Globus pallidus (tissue), 1 donor: ENCODE results near the gene HLA-A.

Experiments used
- DNase-seq: peaks from one replicate; pipeline ENCODE4 v3.0.0-alpha.2; 2015; ENCODE audit warnings: low spot score

HLA-A gene

DNA sequence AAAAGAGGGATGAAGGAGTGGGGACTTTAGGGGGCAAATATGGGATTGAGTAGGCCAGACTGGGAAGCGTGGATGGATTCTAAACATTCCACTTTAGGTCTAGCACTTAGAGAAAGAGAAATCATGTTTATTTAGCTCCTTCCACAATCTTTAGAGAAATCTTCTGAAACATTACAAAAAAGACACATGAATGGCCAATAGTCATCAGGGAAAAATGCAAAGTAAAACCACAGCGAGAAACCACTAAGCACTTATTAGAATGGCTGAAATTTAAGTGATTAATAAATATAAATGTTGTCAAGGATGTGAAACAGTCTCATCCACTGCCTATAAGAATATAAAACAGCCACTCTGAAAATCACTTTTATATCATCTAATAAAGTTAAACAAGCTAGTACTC, 46.9 kb downstream of the HLA-A start:
- DNase-seq = no peak

DNA sequence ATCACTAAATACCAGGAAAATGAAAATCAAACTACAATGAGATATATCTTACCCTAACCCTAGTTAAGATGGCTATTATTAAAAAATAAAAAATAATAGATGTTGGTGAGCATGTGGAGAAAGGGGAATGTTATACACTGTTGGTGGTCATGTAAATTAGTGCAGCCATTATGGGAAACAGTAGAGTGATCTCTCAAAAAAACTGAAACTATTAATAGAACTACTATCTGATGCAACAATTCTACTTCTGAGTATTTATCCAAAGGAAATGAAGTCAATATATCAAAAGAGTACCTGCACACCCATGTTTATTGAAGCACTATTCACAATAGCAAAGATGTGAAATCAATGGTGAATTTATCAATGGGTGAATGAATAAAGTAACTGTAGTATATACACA, 48.6 kb downstream of the HLA-A start:
- DNase-seq = no peak

DNA sequence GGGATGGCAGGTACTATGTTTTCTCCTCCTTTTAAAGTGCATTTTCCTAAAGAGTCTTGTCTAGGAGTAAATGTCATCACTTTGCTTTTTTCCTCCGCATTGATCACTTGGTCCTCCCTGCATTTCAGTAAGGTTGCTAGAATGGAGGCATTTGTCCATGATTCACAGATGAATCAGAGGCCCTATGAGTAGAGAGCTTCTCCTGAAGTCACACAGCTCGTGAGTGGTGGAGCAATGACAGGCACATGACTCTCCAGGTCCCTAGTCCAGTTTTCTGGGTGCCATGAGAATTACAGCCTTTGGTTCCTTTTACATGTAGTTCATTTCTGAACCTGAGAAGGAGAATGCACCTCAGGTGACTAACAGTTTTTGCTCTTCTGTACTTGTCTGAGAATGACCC, 50.5 kb downstream of the HLA-A start:
- no peak for DNase-seq

DNA sequence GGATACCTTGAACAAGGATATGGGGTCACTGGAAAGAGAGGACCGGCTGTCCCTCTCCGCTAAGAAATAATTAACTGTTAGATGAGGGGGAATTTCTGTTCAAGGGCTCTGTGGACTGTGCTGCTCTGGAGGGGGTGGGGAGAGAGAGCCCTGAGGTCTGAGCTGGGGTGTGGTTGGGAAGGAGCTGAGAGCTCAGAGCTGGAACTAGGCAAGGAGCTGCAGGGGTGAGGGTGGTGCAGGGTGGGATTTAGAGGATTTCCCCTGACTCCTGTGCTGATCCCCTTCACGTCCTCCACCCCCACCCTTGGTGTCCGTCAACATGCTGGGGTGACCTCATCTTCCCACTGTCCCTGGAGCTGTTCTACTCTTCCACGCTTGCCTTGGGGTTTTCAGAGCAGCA, 52.5 kb downstream of the HLA-A start:
- no peak for DNase-seq

GRCh38 chr6:29995340-29995777, 53.0 kb downstream of the HLA-A start:
- DNase-seq = no peak
